DMS153 treated with DMSO at 0.1 percent for 48 hours (cell line): ENCODE results near the gene GPR146.

ENCODE experiments used
- DNase-seq: peaks from one replicate; lab custom pipeline; 2025; ENCODE audit not compliant: unreplicated experiment; lab: John Stamatoyannopoulos, UW

Gene GPR146

DNA sequence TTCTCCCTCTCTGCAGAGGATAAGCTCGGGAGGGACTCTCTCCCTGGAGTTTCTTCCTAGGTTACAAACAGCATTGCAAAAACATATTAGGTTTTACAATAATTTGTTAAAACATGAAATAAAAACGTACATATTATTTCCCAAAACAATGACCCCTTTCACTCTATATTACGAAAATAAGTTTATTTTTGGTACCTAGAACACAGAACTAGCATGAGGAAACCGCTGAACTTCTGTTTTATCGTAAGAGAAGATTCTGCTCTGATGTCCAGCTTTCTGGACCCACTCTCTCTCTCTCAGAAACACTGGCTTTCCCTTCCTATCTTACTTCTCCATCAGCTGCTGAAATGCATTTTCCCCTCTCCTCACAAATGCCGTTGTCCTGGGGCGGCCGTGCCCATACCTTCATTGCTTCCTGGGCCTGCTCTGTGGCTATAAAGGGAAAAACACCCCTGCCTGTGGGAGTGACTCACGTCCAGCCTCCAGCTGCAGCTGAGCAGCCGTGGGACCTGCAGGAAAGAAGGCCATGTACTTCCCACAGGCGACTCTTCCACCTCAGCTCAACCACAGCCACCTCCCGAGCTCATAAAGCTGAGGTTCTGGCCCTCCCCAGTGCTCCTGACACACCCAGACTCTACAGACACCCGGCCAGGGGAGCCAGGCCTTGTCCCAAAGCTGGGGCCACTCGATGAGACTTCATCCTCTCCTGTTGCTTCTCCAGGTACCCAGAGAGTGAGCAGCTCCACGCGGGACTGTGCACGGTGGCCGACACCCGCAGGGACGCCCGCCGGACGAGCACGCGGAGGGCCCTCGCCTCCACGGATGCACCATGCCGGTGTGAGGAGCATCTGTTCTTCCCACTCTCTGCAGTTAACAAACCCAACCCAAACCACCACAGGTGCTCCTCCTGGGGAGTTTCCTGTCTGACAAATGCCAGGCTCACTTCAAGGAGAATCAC is 46.6 kb downstream of the GPR146 start:
- DNase-seq, result no peak

DNA sequence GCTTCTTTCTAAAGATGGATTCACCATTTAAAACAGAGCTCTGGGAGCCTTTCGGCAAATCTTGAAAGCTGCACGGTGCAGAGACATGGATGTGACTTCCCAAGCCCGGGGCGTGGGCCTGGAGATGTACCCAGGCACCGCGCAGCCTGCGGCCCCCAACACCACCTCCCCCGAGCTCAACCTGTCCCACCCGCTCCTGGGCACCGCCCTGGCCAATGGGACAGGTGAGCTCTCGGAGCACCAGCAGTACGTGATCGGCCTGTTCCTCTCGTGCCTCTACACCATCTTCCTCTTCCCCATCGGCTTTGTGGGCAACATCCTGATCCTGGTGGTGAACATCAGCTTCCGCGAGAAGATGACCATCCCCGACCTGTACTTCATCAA is 47.3 kb downstream of the GPR146 start:
- no peak for DNase-seq

DNA sequence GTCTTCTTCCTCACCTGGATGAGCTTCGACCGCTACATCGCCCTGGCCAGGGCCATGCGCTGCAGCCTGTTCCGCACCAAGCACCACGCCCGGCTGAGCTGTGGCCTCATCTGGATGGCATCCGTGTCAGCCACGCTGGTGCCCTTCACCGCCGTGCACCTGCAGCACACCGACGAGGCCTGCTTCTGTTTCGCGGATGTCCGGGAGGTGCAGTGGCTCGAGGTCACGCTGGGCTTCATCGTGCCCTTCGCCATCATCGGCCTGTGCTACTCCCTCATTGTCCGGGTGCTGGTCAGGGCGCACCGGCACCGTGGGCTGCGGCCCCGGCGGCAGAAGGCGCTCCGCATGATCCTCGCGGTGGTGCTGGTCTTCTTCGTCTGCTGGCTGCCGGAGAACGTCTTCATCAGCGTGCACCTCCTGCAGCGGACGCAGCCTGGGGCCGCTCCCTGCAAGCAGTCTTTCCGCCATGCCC is 47.9 kb downstream of the GPR146 start:
- DNase-seq, result no peak

DNA sequence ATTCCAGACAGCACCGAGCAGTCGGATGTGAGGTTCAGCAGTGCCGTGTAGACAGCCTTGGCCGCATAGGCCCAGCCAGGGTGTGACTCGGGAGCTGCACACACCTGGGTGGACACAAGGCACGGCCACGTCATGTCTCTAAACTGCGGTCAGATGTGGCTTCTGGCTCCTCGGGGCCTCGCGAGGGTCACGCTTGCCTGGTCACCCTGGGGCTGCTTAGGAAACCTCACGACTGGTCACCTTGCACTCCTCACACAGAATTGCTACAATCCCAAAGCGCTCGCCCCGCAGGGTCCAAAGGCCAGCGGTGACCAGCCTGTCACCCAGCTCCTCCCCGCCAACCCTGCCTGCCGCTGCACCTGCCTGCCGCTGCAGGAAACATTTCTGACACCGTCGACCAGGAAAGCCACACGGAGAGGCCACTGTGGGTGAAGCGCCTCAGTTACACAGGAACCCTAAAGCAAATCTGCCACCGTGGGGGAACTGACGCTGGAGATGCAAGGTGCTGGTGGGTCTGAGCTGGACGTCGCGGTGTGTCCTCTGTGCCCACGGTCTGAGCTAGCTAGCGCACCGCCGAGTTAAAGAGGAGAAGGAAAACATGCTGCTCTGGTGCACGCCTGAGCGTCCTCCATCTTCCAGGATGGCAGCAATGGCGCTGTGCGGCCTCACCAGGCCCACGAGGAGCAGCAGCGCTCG is 48.6 kb downstream of the GPR146 start:
- DNase-seq, result no peak

DNA sequence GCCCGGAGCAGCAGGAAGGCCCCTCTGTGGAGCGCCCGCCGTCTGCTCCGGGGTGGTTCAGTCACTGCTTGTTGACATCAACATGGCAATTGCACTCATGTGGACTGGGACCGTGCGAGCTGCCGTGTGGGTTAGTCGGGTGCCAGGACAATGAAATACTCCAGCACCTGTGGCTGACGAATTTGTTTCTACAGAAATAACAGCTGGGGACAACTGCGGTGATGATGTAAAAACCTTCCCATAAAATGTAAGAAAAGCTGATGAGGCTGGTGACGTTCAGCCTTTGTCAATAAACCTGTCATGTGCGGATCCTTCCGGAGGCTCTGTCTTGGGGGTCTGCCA is 49.1 kb downstream of the GPR146 start:
- DNase-seq, result no peak

DNA sequence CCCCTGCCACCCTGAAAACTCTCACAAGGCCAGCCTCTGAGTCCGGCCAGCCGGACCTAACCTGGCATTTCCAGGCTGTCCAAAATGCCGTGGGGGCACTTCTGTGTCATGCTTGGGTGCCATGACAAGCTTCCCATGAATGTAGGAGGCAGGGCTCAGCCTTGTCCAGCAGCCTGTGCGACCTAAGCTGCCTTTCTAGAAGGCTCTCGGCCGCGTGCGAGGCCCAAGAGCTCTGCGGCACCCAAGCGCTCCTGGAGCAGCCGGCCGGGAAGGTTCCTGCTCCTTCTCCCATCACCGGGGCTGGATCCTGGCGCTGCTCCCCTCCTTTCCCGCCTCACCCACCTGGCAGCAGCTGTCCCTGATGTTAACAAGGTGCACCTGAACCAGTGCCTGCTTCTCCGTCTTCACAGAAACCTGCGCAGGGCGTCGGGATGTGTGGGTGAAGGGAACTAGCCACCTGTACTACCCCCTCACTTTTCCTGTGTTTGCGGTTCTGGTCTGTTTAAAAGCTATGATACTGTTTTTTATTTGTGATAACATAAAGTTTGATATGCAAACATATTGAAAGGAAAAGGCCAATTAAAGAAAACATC is 49.7 kb downstream of the GPR146 start:
- DNase-seq, result no peak

DNA sequence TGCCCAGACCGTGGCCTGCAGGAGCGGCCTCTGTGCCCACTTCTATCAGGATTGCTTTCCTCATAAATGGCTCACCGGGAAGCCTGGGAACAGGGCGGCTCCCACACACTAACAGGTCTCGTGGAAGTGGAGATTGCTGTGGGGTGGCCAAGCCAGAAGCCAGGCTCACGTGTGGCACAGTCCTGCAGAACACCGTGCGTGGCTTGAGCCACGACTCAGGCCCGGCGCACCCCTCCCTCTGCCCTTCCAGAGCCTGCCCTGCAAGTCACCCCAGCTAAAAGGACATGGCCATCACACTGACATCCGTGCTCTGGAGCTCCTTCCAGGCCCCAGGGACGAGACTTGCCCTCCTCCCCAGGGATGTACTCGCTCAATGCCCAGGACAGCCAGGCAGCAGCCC is 50.5 kb downstream of the GPR146 start:
- DNase-seq, result no peak

DNA sequence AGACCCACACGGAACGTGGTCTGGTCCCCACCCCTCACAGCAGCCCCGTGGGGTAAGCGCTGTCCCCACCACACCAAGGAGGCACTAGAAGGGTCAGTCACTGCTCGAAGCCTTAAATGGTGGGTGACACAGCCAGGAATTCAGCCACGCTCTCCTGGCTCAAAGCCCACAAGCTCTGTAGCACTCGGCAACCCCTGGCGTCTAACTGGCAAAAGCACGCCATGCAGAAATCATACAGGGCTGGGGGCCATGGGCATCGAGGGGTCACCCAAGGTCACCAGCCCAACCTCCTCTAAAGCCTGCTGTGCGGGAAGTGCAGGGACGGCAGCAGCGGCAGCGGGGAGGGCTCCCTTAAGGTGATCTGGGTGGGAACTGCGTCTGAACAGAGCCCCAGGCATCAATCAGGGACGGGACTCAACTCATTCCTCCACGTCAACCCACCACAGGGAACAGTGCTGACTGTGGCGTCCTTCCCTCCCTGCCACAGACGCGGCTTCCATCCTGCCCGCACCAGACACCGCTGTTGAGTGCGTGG is 51.3 kb downstream of the GPR146 start:
- no peak for DNase-seq

DNA sequence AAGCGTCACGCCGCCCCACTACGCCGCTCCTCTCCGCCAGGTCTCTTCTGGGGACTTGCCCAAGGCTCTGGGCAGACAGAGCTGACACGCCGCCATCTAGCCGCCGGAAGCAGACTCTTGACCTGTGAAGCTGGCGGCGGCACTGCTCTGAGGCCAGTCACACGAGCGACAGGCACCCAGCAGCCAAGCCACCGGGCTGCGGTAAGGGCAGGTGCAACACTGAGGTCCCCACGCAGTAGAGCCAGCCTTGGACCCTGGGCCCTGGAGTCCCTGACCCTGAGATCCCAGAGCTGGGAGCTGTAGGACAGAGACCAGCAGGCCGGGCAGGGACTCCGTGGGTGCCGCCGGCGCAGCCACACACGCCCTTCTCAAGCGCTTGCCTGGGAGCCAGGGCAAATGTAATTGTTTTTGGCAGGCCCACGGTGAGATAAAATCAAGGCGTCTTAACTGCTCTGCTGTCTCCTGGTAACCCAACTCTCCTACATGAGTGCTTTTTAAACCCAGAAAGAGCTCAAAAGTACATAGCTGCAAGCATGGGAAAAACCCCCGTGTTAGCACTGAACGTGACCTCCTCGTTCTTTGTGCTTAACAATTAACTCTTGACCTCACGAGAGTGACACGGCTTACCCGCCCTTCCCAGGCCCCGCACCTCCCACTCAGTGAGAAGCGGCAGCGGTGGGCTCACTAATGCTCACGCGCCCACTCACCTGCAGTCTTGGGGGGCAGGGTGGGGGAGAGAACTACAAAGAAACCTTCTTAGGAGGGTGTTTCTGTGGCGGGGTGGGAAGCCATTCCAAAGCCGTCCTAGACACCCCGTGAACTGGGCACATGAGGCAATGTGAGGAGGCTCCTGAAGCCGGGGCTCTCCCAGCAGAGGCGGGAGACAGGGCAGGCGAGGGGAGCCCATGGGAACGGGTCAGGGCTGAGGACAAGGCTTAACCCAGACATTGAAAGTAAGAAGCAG is 52.1 kb downstream of the GPR146 start:
- no peak for DNase-seq

DNA sequence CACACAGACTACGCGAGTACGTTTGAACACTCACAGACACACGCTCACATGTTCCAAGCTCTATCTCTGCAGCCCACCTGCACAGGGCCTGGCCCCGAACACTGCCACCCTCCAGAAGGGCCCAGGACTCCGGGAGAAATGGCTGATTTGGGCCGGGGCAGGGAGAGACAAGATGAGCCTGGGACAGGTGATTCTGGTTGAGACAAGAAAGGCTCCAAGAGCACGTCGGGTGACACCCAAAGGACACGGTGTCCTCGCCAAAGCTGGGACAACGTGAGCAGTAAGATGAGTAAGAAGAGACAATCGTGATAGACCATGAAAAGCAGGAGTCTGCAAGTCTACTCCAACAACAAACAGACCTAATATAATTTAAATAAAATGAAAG is 52.8 kb downstream of the GPR146 start:
- no peak for DNase-seq

DNA sequence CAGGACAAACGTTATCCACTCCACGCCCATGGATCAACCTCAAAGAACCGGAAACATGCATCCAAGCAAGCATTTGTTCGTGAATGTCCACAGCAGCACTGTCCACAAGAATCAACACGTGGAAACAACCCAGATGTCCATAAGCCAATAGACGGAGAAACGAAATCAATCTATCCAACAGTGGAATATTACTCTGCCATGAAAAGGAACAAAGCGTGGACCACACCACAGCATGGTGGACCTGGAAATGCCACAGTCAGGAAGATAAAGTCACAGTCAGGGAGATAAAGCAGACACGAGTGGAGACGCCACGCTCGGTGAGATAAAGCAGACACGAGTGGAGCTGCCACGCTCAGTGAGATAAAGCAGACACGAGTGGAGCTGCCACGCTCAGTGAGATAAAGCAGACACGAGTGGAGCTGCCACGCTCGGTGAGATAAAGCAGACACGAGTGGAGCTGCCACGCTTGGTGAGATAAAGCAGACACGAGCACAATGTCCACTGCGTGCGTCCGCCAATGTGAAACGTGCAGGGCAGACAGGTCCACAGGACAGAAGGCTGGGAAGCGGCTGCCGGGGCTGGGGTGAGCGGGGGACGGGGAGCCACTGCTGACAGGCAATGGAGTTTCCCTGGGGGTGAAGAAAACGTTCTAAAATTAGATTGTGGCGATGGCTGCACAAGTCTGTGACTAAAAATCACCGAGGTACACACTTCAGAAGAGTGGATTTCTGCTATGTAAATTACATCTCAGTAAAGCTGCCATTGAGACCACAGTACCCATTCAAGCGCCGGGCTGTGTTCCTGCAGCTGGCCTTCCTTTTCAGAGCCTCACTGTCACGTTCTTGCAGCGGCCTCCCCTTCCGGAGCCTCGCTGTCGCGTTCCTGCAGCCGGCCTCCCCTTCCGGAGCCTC is 54.2 kb downstream of the GPR146 start:
- DNase-seq, result no peak

DNA sequence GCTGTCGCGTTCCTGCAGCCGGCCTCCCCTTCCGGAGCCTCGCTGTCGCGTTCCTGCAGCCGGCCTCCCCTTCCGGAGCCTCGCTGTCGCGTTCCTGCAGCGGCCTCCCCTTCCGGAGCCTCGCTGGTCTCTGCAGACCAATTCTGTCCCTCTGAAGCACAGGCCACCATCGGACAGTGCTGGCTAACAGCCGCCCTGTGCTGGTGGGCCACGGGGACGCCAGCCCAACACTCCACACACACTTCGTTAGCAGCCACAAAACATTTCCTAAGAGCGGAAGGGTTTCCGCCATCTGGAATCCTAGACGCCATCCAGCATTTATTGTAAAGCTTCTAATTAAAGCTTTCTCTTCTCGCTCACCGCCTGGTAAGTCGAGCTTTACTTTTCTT is 54.8 kb downstream of the GPR146 start:
- no peak for DNase-seq

DNA sequence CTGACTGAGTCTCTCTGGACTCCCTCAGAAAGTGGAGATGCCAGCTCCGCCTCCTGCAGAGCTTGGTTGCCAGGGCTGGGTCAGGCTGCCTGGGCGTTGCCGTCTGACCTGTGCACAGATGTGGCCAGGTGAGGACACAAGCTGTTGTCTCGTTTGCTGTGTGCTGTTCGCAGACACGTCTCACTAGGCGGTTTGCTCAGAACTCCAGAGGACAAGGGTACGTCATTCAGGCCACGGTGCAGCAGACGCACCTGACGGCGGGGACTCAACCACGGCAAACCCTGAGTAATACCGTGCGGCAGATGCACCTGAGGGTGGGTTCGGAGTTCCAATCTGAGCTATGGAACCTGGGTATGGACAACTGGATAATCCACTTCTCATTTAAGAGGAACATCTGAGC is 55.3 kb downstream of the GPR146 start:
- DNase-seq, result no peak

DNA sequence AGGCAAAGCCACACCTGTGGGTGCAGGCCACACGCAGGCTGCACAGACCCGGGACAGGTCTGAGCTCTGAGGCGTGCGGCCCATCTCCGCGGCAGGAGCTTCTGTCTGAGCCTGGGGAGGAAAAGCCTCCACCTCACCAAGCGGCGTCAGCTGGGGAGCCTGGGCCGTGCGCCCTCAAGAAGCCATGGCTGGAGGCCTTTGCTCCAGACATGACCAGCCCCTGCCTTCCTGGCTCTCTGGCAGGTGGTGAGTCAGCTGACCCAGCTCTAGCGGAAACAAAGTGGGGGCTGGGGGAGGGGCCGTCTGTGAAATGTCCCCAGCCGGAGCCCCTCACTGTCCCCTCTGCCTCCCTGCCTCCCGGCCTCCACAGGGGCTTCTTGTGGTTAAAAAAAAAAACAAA is 56.0 kb downstream of the GPR146 start:
- DNase-seq, result no peak

DNA sequence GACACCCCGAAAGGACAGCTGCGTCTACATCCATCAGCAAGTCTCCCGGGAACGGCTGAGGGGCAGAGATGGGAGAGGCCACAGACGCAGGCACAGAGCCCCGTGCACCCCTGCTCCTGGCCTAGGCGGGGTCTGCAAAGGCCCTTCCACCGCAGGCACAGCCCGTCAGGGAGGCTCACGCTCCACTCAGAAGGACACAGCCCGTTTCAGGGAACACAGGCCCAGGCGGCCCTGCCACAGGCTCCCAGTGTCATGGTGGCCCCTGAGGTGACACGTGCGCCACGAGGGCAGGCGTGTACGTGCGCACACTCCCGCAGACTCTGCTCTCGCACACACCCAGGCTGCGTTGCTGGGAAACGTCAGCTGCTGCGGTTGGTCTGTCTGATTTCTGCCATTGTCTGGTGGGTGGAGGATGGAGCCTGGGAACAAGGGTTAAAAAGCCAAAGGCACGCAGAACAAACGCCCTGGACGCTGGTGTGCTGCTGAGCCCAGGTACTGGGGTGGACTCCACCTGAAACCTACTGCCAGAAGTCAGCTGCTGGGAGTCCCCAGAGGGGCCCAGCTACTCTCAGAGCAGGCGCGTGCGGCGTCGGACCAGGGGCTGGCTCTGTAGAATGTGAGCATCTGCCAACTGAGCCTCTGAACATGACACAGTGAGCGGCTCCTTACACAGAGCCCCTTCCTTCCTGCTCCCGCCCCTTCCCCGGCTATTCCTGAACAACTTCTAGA is 56.7 kb downstream of the GPR146 start:
- no peak for DNase-seq

DNA sequence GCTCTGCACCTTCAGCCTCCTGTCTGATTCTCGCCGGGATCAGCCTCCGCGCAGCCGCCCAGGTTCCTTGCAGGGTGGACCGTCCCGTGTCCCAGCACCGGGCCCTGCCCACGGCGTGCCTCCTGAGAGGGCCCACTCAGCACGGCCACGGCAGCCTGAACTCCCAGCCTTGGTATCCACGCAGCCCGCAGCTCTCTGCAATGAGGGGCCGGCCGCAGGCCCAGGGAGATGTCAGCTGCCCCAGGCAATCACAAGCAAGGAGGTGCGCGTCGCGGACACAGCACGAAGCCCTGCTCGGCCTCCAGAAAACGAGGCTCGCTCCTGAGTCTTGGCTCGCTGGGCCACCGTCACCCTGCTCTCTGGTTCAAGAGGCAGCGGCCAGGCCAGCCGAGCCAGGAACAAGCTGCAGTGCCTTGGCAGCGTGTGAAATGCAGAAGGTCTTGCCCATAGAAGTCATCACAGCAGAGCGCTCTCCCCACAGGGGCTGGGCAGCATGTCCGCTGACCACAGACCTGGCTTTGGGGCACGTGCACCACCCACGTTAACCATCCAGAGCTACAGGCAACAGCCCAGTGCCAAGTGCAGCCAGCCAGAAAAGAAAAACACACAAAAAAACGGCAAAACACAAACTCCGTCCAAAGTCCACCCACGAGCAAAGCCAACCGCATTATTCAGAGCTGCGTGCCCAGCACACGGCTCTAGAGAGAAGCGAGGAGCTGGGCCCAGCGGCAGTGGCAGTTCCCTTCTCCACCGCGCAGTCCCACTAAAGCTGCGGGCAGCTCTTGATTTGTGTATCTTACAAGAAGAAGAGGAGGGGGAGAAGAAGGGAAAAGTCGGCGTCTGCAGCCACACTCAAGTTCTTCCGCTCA is 57.5 kb downstream of the GPR146 start:
- no peak for DNase-seq

DNA sequence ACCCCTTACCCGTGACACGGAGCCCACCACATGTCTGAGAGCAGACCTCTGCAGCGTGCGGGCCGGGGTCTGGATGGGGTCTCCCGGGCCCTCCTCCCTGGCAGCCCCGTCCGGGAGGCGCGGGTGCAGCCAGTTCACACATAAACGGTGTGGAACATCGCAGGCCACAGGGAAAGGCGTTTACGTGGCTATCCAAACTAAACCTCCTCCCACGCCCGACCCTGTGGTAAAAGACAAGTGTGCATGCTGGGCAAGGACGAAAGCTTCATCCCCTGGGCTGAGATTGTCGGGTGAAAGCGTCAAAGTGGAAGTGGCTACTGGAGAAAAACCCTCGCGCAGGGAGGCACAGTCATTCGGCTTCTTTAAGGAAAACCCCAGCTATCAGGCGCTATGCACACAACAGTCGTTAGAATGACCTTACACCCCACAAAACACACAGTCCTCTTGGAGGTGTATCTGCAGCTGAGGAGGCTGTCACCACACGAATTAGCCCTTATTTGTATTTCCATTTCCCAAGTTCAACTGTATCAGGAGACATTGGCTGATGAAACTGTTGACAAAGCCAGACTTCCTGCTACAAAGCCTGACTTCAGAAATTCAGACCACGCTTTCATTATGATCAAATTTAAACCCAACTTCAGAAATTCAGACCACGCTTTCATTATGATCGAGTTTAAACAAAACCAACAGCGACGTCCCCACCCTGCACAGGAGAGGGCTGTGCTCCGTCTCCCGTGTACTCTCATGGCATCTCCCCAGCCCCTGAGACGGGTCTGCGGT is 58.9 kb downstream of the GPR146 start:
- no peak for DNase-seq
